Lung (tissue), 12 donors: ENCODE measurements around the gene ARHGAP10. TPM values are rescaled to one million over a fixed set of nuclear protein-coding genes. Genes with fewer than 3 reads are reported as not detected.

Experiments
- ATAC-seq: fragments of 200-7000 bp; cut with Tn5 transposase; one replicate; pipeline ENCODE4 v1.9.1; 2020; ENCODE audit warnings: moderate number of reproducible peaks; ENCODE audit not compliant: insufficient read depth, low FRiP score
- DNase-seq, 3 donors: peaks; one replicate each; pipeline ENCODE4 v3.0.0-alpha.2; 2013 to 2017
- H3K27ac ChIP-seq, 2 donors: one replicate each; pipeline ENCODE4 v1.5.1; 2013; ENCODE audit warnings: mild to moderate bottlenecking in 2 of 2, moderate library complexity in 2 of 2, control low read depth in 1 of 2, inconsistent platforms in 1 of 2, low read depth in 1 of 2, low read length in 1 of 2
- H3K27me3 ChIP-seq, 3 donors: one replicate each; pipeline ENCODE4 v1.5.1; 2013; ENCODE audit warnings: low read length in 2 of 3; ENCODE audit not compliant: control insufficient read depth in 3 of 3, insufficient read depth in 3 of 3
- H3K36me3 ChIP-seq, 4 donors: one replicate each; pipeline ENCODE4 v1.5.1; 2013; ENCODE audit warnings: low read length in 4 of 4, mild to moderate bottlenecking in 1 of 4, moderate library complexity in 1 of 4; ENCODE audit not compliant: control insufficient read depth in 4 of 4, insufficient read depth in 4 of 4
- H3K4me1 ChIP-seq, 5 donors: one replicate each; pipeline ENCODE4 v1.5.1; 2013; ENCODE audit warnings: low read length in 5 of 5, mild to moderate bottlenecking in 2 of 5, moderate library complexity in 1 of 5; ENCODE audit not compliant: control insufficient read depth in 5 of 5, insufficient read depth in 5 of 5
- H3K4me3 ChIP-seq: one replicate; pipeline ENCODE4 v1.5.1; 2013; ENCODE audit warnings: mild to moderate bottlenecking, control low read depth, moderate library complexity
- H3K9ac ChIP-seq, 2 donors: one replicate each; pipeline ENCODE4 v1.5.1; 2013; ENCODE audit warnings: low read length in 2 of 2, control low read depth in 1 of 2; ENCODE audit not compliant: insufficient read depth in 1 of 2
- H3K9me3 ChIP-seq, 4 donors: one replicate each; pipeline ENCODE4 v1.5.1; 2013; ENCODE audit warnings: low read length in 3 of 4, mild to moderate bottlenecking in 1 of 4, moderate library complexity in 1 of 4; ENCODE audit not compliant: control insufficient read depth in 4 of 4, insufficient read depth in 3 of 4
- WGBS, 2 donors: extraction: QIAGEN DNeasy Blood & Tissue Kit; methylation state at CpG; one replicate each; pipeline ENCODE4 v1.1.7; 2013; 5-methylcytosine and 5-hydroxymethylcytosine counted together
- polyA plus RNA-seq, 2 donors: library from polyadenylated mRNA; stranded (reverse); fragments of 200-250 nt; gene quantifications; one replicate each; pipeline ENCODE4 v1.2.1, GENCODE V29; 2013
- total RNA-seq, 2 donors: library from RNA; depleted of rRNA in 1 of 2; stranded (reverse); fragments of >200 nt in 1 of 2; gene quantifications; one replicate each; pipeline ENCODE4 v1.2.1, GENCODE V29; 2014 to 2021
- TF ChIP-seq, protein P1 (sequence below): IDR thresholded peaks from 2 replicates; pipeline ENCODE4 v1.5.1; 2012; ENCODE audit warnings: mild to moderate bottlenecking; ENCODE audit errors: control extremely low read depth, extremely low read depth
- donor health status: control.
- donor health status: control.
- donor health status: Bipolar disorder and iron deficiency.
- donor health status: healthy.
- donor health status: DM: yes; HTN: yes; CAD: no.

The ARHGAP10 gene
- total and polyA plus RNA-seq, 4 donors = 9.1 to 25.0 (median 17.5) TPM

DNA sequence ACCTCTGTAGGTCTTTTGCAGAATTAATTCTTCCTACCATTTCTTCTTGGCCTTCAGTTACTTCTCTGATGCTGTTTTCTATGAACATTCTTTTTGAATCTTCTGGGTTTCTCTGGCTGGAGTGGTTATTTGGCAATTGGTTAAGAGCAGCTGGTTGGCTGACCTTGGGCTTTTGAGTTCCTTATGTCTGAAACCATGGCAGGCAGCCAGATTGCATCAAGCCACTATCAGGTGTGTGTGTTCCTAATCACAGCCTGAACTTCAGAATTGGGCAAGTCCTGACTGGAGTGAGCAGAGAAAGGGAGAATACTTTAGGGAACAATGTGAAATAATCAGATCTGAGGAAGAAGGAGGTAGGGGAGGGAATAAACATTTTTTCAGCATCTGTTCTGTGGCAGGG lies 90.2 kb downstream of the ARHGAP10 start:
- Histone ChIP-seq H3K27ac (peak overlapping the region; percentile 4 to 83), H3K4me3 (no peak overlapping the region), H3K36me3 (peaks cover 0 to 2% (median 0%) of the 10 kb centered on the region in 4 donors), H3K9ac (no peak overlapping the region), H3K4me1 (peaks cover 3 to 34% (median 4%) of the 10 kb centered on the region in 5 donors), H3K27me3 (no peaks in the 10 kb centered on the region), H3K9me3 (no peaks in the 10 kb centered on the region)
- peak; percentile 20 to 47 (median 34) for DNase-seq
- ATAC-seq = peak; percentile 61
- TF ChIP-seq, protein P1, sequence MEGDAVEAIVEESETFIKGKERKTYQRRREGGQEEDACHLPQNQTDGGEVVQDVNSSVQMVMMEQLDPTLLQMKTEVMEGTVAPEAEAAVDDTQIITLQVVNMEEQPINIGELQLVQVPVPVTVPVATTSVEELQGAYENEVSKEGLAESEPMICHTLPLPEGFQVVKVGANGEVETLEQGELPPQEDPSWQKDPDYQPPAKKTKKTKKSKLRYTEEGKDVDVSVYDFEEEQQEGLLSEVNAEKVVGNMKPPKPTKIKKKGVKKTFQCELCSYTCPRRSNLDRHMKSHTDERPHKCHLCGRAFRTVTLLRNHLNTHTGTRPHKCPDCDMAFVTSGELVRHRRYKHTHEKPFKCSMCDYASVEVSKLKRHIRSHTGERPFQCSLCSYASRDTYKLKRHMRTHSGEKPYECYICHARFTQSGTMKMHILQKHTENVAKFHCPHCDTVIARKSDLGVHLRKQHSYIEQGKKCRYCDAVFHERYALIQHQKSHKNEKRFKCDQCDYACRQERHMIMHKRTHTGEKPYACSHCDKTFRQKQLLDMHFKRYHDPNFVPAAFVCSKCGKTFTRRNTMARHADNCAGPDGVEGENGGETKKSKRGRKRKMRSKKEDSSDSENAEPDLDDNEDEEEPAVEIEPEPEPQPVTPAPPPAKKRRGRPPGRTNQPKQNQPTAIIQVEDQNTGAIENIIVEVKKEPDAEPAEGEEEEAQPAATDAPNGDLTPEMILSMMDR = no peak

DNA sequence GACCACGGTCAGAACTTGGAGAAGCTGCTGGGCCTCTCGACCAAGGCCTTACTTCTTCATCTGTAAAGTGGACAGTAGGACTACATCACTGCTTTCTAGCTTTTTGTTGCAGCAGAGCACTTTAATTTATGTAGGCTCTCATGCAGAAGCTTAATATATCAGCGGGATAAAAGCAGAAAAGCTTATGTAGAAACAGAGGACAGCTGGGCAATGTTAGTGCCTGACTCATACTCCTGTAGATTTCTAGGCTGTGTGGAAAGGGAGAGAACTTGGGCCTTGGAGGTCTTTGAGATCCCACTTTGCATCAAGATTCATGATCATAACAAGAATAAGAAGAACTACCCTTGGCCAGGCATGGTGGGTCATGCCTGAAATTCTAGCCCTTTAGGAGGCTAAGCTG lies 91.2 kb downstream of the ARHGAP10 start:
- ATAC-seq (no peak), DNase-seq (no peak)
- 86 to 88% methylated on average over 3 of the region's 3 CpGs for WGBS, 2 donors
- TF ChIP-seq, protein P1 = no peak
- peaks cover 3 to 27% (median 4%) of the 10 kb centered on the region in 5 donors for H3K4me1 ChIP-seq
- H3K9me3 ChIP-seq = no peaks in the 10 kb centered on the region
- peak overlapping the region in 1 of 2 donors; percentile 83 for H3K27ac ChIP-seq
- no peak overlapping the region for H3K4me3 ChIP-seq
- no peak overlapping the region for H3K9ac ChIP-seq
- peaks cover 0 to 2% (median 0%) of the 10 kb centered on the region in 4 donors for H3K36me3 ChIP-seq
- no peaks in the 10 kb centered on the region for H3K27me3 ChIP-seq

DNA sequence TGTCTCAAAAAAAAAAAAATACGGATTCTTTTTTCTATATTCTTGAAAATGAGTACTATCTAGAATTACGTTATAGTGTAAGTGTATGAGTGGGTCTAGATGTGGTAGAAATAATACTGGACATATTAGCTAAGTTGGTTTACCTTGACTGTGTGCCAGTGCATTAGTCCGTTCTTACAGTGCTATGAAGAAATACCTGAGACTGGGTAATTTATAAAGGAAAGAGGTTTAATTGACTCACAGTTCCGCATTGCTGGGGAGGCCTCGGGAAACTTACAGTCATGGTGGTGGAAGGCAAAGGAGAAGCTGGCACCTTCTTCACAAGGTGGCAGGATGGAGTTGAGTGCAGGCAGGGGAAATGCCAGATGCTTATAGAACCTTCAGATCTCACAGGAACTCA lies 92.4 kb downstream of the ARHGAP10 start:
- Histone ChIP-seq H3K27me3 (no peaks in the 10 kb centered on the region), H3K27ac (peak overlapping the region in 1 of 2 donors; percentile 41), H3K4me3 (no peak overlapping the region), H3K9ac (no peak overlapping the region), H3K4me1 (peaks cover 4 to 32% (median 7%) of the 10 kb centered on the region in 5 donors), H3K9me3 (no peaks in the 10 kb centered on the region), H3K36me3 (peaks cover 0 to 2% (median 0%) of the 10 kb centered on the region in 4 donors)
- ATAC-seq (no peak), DNase-seq (no peak)
- WGBS, 2 donors = 69 to 87% methylated on average over 5 of the region's 5 CpGs
- TF ChIP-seq, protein P1 = no peak

DNA sequence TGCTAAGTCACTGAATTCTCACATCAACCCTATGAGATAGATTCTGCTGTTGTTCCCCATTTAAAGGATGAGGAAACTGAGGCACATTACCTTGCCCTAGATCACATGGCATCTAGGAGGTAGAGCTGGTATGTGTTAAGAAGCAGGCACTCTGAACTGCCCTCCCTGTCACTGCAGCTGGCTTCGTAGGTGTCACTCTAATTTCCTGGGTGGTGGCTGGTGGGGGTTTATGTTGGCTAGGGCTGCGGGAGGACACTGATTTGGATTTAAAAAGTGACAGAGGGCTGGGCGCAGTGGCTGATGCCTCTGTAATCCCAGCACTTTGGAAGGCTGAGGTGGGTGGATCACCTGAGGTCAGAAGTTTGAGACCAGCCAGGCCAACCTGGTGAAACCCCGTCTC lies 93.0 kb downstream of the ARHGAP10 start:
- WGBS, 2 donors = 96 to 97% methylated on average over 4 of the region's 4 CpGs
- Histone ChIP-seq H3K27ac (peak overlapping the region in 1 of 2 donors; percentile 41), H3K27me3 (no peaks in the 10 kb centered on the region), H3K4me1 (peaks cover 7 to 32% (median 12%) of the 10 kb centered on the region in 5 donors), H3K9me3 (no peaks in the 10 kb centered on the region), H3K36me3 (peaks cover 0 to 2% (median 0%) of the 10 kb centered on the region in 4 donors), H3K9ac (no peak overlapping the region), H3K4me3 (no peak overlapping the region)
- TF ChIP-seq, protein P1 = no peak
- DNase-seq (no peak), ATAC-seq (no peak)
